ENCODE data around the gene HCRT. TPM values are rescaled to one million over a fixed set of nuclear protein-coding genes. Genes with fewer than 3 reads are reported as not detected.
A peak's percentile ranks its signal among the peaks of the same experiment; 100 is the strongest.
"Not testable (repeated sequence)": the region's sequence is repeated elsewhere in the genome, so short reads cannot be mapped to it uniquely, and the experiment has no call there.

The HCRT gene, protein sequence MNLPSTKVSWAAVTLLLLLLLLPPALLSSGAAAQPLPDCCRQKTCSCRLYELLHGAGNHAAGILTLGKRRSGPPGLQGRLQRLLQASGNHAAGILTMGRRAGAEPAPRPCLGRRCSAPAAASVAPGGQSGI
- not detected in 2 replicates for total RNA-seq (2014; rRNA removed; shearing (Covaris generic))

DNA sequence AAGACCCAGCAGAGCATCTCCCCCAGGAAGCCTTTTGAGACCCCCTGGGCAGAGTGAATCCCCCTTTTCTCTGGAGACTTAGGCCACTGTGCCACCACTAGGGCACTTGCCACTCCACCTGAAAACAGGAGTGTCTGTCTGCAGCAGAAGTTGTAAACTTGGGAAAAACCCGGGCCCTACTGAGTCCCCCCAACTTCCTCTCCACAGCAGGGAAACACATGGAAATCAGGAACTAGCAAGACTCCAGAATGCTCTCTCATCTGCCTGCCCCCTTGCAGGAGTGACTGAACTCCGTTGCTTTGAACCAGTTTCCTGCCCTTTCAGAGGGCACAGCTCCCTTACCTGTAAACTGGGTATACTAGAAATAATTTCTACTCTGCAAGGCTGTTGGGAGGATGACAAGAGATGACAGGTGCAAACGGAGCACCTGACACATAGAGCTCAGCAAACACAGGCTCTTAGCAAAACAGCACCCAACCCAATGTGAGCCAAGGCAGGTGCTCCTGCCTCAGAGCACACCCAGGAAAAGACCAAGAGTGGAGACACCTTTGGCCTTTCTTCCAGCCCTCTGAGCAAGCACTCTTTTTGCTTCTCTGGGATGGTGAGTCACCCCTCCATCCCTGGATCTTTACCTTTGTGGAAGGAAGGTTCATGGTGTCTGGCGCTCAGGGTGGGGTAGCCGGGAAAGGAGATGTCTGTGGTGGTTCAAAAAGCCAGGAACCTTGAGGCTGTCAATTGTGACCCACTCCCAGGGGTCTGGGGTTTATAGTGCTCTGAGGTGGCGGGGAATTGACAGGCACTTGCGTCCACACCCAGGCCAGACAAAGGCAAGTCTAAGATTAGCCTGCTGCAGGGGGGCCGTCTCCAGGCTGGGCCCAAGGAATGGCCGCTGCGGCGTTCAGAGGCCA lies at the start of gene HCRT:
Gene HCRT (minus strand): TSS at position 740 of the 908 bp plus-strand sequence. CDS start 87 bp downstream, at position 653.
- no peak for DNase-seq (ENCODE audit: low read depth)

- DNase-seq (ENCODE audit: low read depth), result no peak
Observed at GRCh38 chr17:42233994-42234393, 48.7 kb upstream of the HCRT start.

GRCh38 chr17:42233156-42233555 lies 47.9 kb upstream of the HCRT start:
- no peak for DNase-seq (ENCODE audit: low read depth)

- no peak for DNase-seq (ENCODE audit: low read depth)
Observed at GRCh38 chr17:42230225-42230624, 45.0 kb upstream of the HCRT start.

DNA sequence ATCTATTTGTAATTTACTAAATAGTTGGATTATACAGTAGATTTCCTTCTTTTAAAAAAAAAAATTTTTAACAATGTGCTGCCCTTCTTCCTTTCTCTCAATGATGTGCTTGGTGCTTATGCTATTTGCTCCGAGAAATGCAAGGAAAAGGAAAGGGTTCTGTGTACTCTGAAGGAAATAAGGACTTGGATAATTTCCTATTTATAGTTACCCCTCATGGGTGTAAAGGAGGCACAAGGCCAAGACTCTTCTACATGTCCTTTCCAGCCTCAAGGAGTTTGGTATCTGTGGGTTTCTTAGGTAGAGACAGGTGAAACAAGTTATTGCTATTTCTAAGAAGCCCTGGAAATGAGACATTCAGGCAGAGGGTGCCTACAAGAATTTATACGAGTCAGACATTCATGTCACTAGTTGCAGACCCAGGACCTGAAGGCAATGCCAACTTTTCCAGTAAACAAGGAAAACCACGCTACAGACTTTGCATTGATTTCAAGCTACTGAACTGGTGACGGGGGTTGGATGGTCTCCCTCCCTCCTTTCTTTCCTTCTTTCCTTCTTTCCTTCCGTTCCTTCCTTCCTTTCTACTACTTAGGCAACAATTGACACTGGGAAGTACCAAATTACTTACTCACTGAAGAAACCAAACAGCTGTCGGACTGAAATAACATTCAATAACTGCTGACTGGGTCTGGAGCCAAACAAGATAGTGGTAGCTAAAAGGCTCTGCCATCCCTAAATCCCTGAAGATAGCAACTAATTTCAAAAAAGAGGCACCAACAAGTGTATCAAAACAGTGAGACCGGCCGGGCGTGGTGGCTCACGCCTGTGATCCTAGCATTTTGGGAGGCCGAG lies 42.8 kb upstream of the HCRT start:
- no peak for DNase-seq (ENCODE audit: low read depth)

DNA sequence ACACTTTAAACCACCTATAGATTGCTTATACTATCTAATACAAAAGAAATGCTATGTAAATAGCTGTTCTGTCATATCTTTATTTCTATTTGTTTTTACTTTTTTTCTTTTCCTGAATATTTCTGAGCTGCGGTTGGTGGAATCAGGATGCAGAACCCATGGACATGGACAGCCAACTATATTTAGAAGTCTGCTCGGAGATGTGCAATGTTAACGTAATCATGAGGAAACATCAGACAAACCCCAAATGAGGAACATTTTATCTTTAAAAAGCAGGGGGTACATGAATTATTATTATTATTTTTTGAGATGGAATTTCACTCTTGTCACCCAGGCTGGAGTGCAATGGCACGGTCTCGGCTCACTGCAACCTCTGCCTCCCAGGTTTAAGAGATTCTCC lies 40.4 kb upstream of the HCRT start:
- no peak for DNase-seq (ENCODE audit: low read depth)

- no peak for DNase-seq (ENCODE audit: low read depth)
Observed at GRCh38 chr17:42224651-42225050, 39.4 kb upstream of the HCRT start.

DNA sequence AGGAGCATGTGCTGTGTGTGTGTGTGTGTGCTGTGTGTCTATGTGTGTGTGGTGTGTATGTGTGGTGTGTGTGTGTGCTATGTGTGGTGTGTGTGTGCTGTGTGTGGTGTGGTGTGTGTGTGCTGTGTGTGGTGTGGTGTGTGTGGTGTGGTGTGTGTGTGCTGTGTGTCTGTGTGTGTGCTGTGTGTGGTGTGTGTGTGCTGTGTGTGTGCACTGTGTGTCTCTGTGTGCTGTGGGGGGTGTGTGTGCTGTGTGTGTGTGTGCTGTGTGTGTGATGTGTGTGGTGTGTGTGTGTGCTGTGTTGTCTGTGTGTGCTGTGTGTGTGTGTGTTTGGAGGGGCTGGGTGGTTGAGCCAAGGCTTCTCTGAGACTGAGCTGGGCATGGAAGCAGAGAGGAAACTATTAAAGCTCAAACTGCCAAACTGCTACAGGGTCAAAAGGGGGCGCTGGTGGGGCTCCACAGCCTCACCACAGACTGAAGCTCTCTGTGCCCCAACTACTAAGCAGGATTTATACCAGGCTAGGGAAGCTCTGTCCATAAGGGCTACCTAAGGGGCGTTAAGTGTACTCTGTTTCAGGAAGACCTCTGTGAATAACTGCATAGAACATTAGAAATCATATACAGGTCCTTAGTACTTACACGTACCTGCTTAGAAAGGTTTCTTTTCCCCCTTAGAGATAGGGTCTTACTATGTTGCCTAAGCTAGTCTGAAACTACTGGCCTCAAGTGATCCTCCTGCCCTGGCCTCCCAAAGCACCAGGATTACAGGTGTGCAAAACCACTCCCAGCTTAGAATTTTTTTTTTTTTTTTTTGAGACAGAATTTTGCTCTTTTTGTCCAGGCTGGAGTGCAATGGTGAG lies 36.9 kb upstream of the HCRT start:
- DNase-seq (ENCODE audit: low read depth), result peak; percentile 32

DNA sequence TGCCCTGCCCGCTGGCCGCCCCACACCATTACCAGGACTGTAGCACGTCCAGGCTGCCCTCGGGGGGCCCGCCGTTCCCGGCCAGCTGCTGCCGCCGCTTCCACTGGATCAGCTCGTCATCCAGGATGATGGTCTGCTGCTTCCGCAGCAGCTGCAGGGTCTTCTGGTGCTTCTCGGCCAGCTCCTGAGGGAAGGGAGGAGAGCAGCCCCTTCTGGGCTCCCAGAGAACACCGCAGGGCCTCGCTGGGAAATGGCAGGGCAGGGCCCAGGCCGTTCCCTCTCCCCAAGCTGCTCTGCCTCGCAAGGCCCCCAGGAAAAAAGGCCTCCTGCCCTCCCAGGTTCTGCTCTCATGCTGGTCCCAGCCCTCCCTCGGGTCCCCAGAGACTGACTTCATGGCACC lies 34.0 kb upstream of the HCRT start:
- not testable (repeated sequence) for DNase-seq (ENCODE audit: low read depth)

DNA sequence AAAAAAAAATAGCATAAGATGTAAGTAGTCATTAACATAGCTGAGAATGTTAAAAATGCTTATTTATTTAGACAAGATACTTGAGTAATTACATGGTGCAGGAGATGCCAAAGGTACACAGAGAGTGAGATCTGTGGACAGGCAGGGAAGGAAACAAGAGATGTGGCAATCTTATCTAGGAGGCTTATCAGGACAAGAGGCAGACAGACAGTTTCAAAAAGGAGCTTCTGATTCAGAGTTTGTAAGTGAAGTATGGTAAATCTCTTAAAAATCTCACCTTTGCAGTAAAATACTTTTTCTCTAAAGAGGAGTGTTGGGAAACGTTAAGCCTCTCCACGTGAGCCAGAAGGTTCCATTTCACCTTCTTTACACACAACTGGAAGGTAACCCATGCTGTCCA lies 28.9 kb upstream of the HCRT start:
- no peak for DNase-seq (ENCODE audit: low read depth)

- no peak for DNase-seq (ENCODE audit: low read depth)
Observed at GRCh38 chr17:42212382-42212781, 27.1 kb upstream of the HCRT start.

DNA sequence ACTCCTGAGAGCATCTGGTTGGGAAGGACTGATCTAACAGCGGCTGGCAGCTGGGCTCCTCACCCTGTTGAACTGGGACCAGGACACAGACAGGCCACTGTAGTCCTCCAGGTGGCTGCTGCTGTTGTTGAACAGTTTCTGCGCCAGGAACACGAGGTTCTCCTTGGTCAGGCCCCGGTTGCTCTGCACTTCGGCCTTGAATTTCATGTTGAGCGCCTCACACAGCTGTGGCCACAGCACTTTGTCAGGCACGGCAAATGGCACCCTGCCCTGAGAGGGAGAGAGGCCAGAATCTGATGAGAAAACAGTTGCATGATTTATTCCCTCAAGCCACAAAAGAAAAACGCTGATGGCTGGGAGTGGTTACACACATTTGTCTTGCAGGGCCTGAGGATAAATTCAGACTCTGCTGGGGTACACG lies 26.7 kb upstream of the HCRT start:
- DNase-seq (ENCODE audit: low read depth), result not testable (repeated sequence)

DNA sequence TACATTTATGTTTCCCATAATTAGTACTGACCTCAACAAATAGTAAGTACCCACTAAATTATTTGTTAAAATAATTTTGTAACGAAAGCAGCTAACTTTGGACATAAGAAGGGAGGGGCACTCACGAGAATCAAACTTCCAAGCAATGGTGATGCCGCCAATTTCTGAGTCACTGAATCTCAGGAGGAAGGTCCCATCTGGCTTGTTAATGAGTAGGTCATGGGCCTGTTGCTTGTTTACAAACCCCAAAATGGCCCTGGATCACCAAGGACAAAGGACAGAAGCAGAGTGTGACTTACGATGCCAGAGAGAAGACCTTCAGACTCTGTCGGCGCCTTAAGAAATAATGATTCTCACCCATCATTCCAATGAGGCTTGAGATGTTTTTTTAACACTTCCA lies 24.8 kb upstream of the HCRT start:
- no peak for DNase-seq (ENCODE audit: low read depth)

DNA sequence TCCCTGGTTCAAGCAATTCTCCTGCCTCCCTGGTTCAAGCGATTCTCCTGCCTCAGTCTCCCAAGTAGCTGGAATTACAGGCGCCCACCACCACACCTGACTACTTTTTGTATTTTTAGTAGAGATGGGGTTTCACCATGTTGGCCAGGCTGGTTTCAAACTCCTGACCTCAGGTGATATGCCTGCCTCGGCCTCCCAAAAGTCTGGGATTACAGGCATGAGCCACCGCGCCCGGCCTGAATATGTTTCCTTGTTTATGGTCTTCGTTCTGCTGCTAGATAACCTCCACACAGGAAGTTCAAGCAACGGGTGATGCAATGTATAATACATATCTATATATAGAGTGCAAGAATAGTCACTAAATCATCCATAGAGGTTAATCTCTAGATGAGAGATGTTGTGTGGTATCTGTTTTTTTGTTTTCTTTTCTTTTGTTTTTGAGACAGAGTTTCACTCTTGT lies 20.9 kb upstream of the HCRT start:
- DNase-seq (ENCODE audit: low read depth), result not testable (repeated sequence)

- no peak for DNase-seq (ENCODE audit: low read depth)
Observed at GRCh38 chr17:42203354-42203753, 18.1 kb upstream of the HCRT start.

- DNase-seq (ENCODE audit: low read depth), result no peak
Observed at GRCh38 chr17:42202696-42203095, 17.4 kb upstream of the HCRT start.

GRCh38 chr17:42202159-42202558 lies 16.9 kb upstream of the HCRT start:
- no peak for DNase-seq (ENCODE audit: low read depth)

DNA sequence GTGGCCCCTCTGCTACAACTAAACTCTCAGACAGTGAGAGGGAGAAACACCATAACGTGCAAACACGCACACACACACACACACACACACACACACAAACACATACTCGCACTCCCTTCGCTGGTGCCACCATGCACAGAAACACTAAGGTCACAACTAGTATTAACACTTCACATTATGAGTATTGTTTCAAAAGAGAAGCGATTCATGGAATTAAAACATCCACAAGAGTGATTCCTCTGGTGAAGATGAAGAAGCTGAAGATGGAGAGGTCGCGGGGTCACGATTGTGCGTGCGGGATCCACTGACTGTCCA lies 16.2 kb upstream of the HCRT start:
- no peak for DNase-seq (ENCODE audit: low read depth)

GRCh38 chr17:42200706-42201457 lies 15.6 kb upstream of the HCRT start:
- no peak for DNase-seq (ENCODE audit: low read depth)

DNA sequence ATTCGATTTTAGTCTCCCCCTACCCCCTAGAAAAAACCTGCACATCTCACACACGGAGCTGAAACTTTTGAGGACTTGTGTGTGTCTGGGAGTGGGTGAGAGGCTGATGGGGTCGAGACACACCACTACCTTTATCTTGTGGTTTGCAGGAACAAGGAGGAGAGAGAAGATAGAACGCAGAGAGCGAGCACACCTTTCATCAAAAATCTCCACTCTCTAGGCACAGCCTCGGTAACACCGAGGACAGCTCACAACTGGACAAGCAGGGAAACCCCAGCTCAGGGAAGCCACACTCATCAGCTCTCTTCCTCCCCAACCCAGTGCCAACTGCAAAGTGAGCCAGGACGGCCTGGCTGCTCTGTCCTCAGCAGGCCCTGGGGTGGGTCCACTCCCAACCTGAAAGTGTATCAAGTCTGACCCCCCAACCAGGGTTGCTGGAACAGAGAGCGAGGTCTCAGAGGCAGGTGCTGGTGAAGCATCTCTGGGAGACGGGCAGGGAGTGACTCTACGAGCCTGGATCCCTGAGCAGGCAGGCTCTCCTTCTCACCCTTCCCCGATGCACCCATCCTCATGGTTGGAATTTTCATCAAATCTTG lies 14.3 kb upstream of the HCRT start:
- no peak for DNase-seq (ENCODE audit: low read depth)

Data from Daoy (cell line).